Measurements from ENCODE around the gene ENO2.

The ENO2 gene

GRCh38 chr12:6950811-6951540 lies 36.6 kb downstream of the ENO2 start, which contains the start of gene PTPN6:
Gene PTPN6, plus strand, starts transcription at chr12:6951356. Its CDS starts 157 bp downstream, at chr12:6951513.
- peak; percentile 77 for DNase-seq

- DNase-seq = peak; percentile 44
Observed at GRCh38 chr12:6951551-6952120, 37.3 kb downstream of the ENO2 start.

- peak; percentile 44 for DNase-seq
Observed at GRCh38 chr12:6952121-6952862, 37.9 kb downstream of the ENO2 start.

GRCh38 chr12:6952863-6953441 lies 38.6 kb downstream of the ENO2 start:
- no peak for DNase-seq

- peak; percentile 89 for DNase-seq
Observed at GRCh38 chr12:6953442-6954315, 39.3 kb downstream of the ENO2 start.

- no peak for DNase-seq
Observed at GRCh38 chr12:6954316-6955107, 40.1 kb downstream of the ENO2 start.

- no peak for DNase-seq
Observed at GRCh38 chr12:6955108-6956020, 41.0 kb downstream of the ENO2 start.

- DNase-seq = no peak
Observed at GRCh38 chr12:6956021-6956727, 41.8 kb downstream of the ENO2 start.

- DNase-seq = peak; percentile 44
Observed at GRCh38 chr12:6957151-6957701, 42.8 kb downstream of the ENO2 start.

- peak; percentile 32 for DNase-seq
Observed at GRCh38 chr12:6957741-6958608, 43.6 kb downstream of the ENO2 start.

- DNase-seq = no peak
Observed at GRCh38 chr12:6958609-6959057, 44.3 kb downstream of the ENO2 start.

GRCh38 chr12:6959058-6959804 lies 44.9 kb downstream of the ENO2 start:
- DNase-seq = peak; percentile 87

GRCh38 chr12:6959805-6960592 lies 45.6 kb downstream of the ENO2 start:
- no peak for DNase-seq

GRCh38 chr12:6960593-6961277 lies 46.4 kb downstream of the ENO2 start:
- peak; percentile 77 for DNase-seq

- DNase-seq = peak; percentile 94
Observed at GRCh38 chr12:6961278-6961694, 46.9 kb downstream of the ENO2 start.

GRCh38 chr12:6961695-6962284 lies 47.4 kb downstream of the ENO2 start:
- peak; percentile 58 for DNase-seq

Measured in activated CD4-positive, alpha-beta T cell treated with anti-CD3 and anti-CD28 coated beads, Interleukin-2, amount 50 U/mL, for 16 hours (primary cell).